COLO668 (cell line): ENCODE measurements around the gene DLGAP1.

Experiments used
- DNase-seq: peaks from one replicate; lab custom pipeline; 2025; ENCODE audit not compliant: unreplicated experiment; lab: John Stamatoyannopoulos, UW

Gene DLGAP1

GRCh38 chr18:4242431-4243161 is 212.5 kb downstream of the DLGAP1 start:
- no peak for DNase-seq

- no peak for DNase-seq
These were observed 214.0 kb downstream of the DLGAP1 start for GRCh38 chr18:4241090-4241617.

- no peak for DNase-seq
These were observed 216.1 kb downstream of the DLGAP1 start for GRCh38 chr18:4238966-4239365.

- DNase-seq, result no peak
These were observed 217.5 kb downstream of the DLGAP1 start for GRCh38 chr18:4237664-4238041.

GRCh38 chr18:4236940-4237663 is 218.0 kb downstream of the DLGAP1 start:
- DNase-seq, result no peak

DNA sequence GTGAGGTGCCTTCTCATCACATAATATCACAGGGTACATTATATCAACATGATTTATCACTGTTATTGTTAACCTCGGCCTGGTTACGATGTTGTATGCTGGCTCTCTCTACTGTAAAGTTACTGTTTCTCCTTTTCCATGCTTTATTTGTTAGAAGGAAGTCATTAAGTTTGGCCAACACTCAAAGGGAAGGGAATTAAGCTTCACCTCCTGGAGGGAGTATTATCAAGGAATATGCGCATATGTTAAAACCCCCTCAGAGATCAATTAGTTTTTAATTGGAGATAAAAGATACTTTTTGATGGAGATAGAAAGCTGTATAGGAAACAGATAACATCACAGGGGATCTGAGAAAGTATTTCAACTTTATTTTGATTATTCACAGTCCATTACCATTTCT is 221.6 kb downstream of the DLGAP1 start:
- no peak for DNase-seq

GRCh38 chr18:4232656-4233055 is 222.5 kb downstream of the DLGAP1 start:
- DNase-seq, result no peak

DNA sequence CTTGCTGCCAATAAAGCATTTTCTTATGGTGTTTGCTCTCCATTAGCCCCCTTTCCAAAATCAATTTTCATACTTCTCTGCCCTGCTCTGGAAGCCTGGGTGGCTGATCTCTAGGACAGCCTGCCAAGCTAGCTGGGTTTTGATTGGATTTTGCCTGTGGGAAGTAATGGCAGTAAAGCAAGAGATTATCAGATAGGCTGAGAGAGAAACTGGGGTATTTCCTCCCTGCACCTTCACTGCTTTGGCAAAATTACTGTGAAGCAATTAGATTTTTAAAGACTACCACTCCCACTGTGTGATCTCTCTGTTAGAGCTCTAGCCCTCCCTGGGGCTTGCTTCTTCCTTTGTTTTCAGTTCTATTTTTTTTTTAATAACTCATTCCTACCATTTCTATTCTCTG is 223.8 kb downstream of the DLGAP1 start:
- DNase-seq, result no peak

GRCh38 chr18:4230450-4231168 is 224.5 kb downstream of the DLGAP1 start:
- no peak for DNase-seq

DNA sequence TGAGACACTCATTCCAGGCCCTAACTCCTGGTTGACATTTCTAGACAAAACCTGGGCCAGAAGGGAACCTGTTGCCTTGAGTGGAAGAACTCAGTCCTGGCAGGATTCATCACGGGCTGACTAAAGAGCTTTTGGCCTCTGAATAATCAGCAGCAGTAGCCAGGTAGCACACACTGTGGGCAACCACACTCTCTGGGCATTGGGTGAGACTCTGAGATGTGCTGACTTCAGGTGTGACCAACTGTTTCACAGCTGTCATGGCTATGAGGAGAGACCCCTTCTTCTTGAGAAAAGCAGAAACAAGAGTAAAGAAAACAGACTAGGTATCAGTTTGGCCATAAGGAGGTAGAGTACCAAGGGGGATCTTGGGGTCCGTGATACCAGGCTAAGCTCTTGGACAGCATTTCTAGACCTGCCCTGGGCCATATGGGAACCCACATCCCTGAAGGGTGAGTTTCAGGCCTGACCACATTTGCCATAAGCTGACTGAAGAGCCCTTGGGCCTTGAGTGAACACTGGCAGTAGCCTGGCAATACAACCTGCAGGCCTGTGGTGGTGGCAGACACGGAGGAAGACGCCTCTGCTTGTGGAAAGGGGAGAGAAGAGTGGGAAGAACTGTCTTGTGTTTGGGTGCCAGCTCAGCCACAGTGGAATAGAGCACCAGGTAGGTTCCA is 230.9 kb downstream of the DLGAP1 start:
- DNase-seq, result no peak

GRCh38 chr18:4211111-4211837 is 243.8 kb downstream of the DLGAP1 start:
- DNase-seq, result no peak

DNA sequence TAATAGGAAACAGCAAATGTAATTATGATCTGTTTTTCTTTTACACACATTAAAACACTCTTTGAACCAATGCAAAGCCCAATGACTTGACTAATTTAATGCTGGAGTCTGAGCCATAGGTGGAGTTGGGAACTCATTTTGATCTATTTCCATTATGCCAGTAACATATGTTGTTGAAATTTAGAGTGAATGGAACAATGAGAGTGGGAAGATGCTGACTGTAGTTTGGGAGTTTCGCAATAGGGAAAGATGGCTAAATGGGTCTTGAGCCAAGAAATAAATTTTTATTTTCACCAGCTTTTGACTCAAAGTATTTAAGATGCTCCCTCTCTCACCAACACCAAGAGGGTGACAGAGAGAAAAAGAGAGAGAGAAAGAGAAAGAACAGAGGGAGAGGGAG is 246.7 kb downstream of the DLGAP1 start:
- no peak for DNase-seq

DNA sequence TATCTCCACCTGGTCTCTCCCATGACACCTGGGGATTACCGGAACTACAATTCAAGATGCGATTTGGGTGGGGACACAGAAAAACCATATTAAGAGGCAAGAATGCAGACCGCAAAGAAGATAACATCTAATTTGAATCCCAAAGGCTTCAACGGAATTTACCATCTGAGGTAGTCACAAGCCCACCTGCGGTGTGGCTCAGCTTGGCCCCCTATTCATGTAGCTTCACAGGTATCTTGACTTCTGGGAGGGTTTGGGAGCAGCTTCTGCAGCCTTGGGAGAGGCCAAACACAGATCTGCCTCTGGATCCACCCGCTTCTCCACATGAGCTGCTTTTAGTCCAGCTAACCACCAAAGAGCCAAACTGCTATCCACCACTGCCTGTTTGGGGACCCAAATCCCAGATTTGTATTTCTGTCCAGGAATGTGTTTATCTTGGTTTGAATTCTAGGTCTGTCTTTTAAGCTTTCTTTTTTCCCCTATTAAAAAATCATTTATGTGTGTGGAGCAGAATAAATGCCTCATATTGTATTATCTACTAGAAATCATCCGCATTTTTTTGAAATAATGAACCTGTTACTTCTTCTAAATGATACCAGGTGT is 247.6 kb downstream of the DLGAP1 start:
- no peak for DNase-seq

DNA sequence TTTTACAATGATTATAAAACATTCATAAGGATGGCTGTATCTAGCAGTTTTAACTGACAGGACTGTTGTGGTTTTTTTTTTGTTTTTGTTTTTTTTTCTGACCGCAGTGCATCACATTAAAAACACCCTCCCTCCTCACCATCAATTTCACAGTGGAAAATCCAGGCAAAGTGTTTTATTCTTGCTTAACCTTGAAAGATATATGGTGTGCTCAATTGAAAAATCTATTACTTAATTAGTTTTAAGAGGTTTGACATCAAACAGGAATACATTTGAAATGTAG is 250.7 kb downstream of the DLGAP1 start:
- DNase-seq, result no peak

DNA sequence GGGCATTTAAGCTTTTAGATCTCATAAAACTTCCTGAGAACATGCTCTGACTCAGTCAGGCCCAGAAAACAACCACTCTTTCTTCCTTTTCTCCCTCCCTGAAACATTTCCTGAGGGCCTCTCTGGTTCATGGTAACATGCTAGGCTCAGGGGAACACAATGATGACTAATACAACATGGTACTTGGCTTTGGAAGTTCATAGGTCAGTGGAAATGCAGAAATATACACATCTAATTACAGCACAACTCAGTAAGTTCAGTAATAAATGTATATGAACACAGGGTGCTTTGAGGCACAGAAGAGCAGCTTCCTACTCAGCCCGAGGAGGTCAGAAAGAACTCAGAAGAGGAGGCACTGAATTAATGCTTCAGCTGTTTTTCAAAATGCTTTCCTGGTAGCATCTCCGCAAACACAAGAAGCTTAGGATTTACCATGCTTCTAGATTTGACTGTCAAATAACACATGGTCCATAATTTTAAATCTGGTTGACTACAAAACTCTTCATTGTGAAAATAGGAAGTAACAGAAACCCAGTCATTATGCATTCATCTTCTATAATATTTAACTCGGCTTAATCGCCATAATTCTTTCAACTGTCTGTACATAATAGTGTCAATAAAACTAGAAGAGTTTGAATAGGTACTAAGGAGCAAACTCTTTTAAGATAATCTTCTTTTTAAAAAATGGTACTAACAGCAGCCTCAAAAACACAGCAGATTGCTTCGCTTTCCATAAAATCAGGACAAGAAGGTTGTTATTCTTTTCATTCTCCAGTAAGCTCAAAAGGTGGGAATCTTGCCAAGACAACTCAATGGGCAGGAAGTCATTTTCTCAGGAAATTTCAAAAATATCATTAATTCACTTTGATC is 251.3 kb downstream of the DLGAP1 start:
- DNase-seq, result no peak

GRCh38 chr18:4200399-4200798 is 254.7 kb downstream of the DLGAP1 start:
- DNase-seq, result no peak

GRCh38 chr18:4198956-4199355 is 256.2 kb downstream of the DLGAP1 start:
- DNase-seq, result no peak

DNA sequence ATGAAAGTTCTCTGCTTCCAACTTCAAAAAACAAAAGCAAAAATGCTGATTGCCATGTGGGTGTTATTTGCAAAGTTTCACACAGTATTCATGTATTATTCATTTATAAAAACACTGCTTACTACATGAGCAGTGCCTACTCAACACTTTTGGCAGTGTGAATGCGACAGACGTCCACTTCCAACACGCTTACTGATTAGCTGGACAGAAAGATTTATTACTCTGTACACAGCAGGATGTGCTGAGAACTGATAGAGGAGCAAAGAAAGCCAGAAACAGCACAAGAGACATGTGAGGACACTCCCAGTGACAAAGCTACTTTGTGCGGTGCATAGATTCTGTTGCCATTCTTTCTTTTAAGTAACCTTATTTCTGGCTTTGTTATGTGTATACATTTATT is 258.8 kb downstream of the DLGAP1 start:
- DNase-seq, result no peak

DNA sequence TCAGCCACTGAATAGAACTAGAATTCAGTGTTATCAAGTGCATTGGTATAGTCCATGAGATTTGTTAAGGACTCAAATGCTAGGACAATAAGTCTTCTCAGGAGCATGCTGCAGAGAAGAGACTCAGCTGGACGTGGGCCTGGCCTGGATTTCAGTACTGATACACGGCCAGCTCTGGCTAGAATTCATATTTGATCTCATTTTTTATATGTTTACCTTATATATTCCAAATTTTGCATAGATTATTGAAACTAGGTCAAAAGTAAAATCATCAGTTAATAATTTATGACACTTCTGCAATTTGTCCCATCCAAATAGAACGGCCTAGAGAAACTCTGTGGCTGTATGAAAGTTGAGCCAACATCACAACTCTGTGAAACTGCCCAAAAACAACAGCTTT is 262.0 kb downstream of the DLGAP1 start:
- no peak for DNase-seq
